Stimulated activated CD4-positive, alpha-beta T cell treated with anti-CD3 and anti-CD28 coated beads, Interleukin-15, amount 100 ng/mL, for 48 hours (primary cell): Measurements from ENCODE around the gene SLC51B.
"Not testable (repeated sequence)": the region's sequence is repeated elsewhere in the genome, so short reads cannot be mapped to it uniquely, and the experiment has no call there.

Source experiments
- DNase-seq, 2 donors: peaks; one replicate each; pipeline ENCODE4 v3.0.0-alpha.2; 2020; ENCODE audit warnings: low read depth in 2 of 2

SLC51B gene

GRCh38 chr15:65066001-65066634, 20.9 kb downstream of the SLC51B start:
- no peak for DNase-seq

- no peak for DNase-seq
Measured at GRCh38 chr15:65066635-65067316, 21.6 kb downstream of the SLC51B start.

- no peak for DNase-seq
Measured at GRCh38 chr15:65067317-65067644, 22.1 kb downstream of the SLC51B start.

GRCh38 chr15:65067645-65068402, 22.6 kb downstream of the SLC51B start, which contains the start of gene RASL12:
Gene RASL12 (minus strand): TSS chr15:65067991. CDS start chr15:65067835, 156 bp downstream.
- no peak for DNase-seq

DNA sequence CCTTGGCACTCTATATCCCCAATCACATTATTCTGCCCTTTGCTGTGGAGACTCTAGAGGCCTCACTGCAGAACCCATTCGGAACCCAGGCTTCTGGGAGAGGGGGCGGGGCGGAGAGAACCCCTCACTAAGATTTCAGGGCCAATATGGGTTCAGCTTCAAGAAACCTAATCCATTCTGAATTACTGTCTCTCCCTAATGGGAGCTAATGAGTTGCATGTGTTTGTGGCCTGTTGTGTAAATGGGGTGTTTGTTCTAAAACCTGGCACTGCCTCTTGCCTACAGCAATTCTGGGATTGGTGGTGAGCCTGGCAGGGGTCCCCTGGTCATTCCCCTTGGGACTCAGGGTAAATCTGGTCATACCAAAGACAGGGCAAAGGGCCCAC, 23.2 kb downstream of the SLC51B start:
- DNase-seq: no peak

DNA sequence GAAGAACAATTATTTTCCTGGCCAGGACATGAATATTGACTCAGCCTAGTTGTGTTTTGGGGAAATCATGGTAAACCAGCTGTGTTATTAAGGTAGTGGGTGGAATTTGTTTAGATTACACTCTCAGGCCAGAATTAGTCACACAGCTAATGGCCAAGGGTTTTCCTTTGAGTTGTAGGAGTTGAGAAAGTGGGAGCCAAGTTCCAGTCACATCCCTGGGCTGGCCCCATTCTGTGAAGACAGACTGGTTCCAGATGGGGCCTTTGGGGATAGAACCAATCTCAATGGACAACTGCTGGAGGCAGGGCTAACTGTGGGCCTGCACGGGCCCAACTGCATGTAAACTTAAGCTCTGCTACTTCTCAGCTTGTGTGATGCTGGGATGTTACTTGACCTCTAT, 24.0 kb downstream of the SLC51B start:
- DNase-seq: no peak

- DNase-seq: no peak
Measured at GRCh38 chr15:65069779-65070546, 24.8 kb downstream of the SLC51B start.

- DNase-seq: no peak
Measured at GRCh38 chr15:65071381-65071811, 26.2 kb downstream of the SLC51B start.

DNA sequence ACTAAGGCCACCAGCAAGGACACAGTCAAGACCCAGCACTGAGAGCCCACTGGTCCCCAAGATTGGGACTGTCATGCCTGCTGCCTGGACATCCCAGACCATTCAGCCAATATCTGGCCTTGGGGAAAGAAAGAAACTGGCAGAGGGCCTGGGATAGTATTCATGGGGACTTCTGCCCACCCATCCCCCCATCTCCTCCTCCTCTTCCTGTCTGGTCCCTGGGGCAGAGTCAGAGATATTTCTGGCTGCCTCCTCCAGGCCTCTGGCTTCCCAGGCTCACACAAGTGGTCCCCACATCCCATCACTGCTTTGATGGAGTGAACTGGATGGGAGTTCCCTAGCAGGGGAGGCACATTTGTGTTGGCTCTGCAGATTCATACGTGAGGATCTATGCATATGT, 26.8 kb downstream of the SLC51B start:
- no peak for DNase-seq

- no peak for DNase-seq
Measured at GRCh38 chr15:65072617-65073016, 27.4 kb downstream of the SLC51B start.

DNA sequence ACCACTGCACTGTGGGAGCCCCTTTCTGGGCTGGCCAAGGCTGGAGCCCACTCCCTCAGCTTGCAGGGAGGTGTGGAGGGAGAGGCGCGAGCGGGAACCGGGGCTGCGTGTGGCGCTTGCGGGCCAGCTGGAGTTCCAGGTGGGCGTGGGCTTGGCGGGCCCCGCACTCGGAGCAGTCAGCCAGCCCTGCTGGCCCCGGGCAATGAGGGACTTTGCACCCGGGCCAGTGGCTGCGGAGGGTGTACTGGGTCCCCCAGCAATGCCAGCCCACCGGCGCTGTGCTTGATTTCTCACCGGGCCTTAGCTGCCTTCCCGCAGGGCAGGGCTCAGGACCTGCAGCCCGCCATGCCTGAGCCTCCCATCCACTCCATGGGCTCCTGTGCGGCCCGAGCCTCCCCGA, 29.8 kb downstream of the SLC51B start:
- not testable (repeated sequence) for DNase-seq

GRCh38 chr15:65075607-65076395, 30.6 kb downstream of the SLC51B start:
- not testable (repeated sequence) for DNase-seq

GRCh38 chr15:65076486-65077290, 31.5 kb downstream of the SLC51B start, which contains the start of gene KBTBD13:
Gene KBTBD13 (plus strand): TSS chr15:65076746. CDS start chr15:65076816, 70 bp downstream.
- DNase-seq: no peak

DNA sequence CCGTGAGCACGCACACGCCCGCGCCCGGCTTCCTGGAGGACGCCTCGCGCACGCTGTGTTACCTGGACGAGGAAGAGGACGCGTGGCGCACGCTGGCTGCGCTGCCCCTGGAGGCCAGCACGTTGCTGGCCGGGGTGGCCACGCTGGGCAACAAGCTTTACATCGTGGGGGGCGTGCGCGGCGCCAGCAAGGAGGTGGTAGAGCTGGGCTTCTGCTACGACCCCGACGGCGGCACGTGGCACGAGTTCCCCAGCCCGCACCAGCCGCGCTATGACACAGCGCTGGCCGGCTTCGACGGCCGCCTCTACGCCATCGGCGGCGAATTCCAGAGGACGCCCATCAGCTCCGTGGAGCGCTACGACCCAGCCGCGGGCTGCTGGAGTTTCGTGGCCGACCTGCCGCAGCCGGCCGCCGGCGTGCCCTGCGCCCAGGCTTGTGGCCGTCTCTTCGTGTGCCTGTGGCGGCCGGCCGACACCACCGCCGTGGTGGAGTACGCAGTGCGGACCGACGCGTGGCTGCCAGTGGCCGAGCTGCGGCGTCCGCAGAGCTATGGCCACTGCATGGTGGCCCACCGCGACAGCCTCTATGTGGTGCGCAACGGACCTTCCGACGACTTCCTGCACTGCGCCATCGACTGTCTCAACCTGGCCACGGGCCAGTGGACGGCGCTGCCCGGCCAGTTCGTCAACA, 32.2 kb downstream of the SLC51B start:
- DNase-seq: no peak

- peak; percentile 28 to 48 for DNase-seq
Measured at GRCh38 chr15:65077981-65078352, 32.8 kb downstream of the SLC51B start.

GRCh38 chr15:65079580-65079979, 34.4 kb downstream of the SLC51B start:
- DNase-seq: no peak

DNA sequence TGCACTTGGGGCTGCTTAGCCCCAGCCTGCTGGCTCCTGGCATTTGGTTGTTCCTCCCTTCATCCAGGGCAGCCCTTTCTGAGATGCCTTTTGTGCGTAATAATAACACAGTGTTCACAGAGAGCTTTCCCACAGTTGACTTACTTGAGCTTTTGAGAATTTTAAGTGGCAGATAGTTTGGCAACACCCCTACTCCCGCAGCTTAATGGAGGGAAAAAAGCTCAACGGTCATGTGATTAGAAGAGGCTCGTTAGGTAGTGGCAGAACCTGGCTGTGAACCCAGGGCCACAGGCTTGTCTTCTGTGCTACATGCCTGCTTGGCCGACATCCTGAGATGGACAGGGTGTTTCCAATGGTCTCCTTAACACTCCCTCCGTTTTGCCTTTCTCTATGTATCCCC, 36.1 kb downstream of the SLC51B start:
- no peak for DNase-seq

GRCh38 chr15:65081758-65082157, 36.6 kb downstream of the SLC51B start:
- peak; percentile 16 to 20 for DNase-seq

- DNase-seq: no peak
Measured at GRCh38 chr15:65082303-65082953, 37.2 kb downstream of the SLC51B start.
